K562 (cell line): ENCODE results near the gene HNMT. TPM values are rescaled to one million over a fixed set of nuclear protein-coding genes. Genes with fewer than 3 reads are reported as not detected.

ENCODE experiments used
- EGR1 ChIP-seq: fragments of 450-650 bp; conservative IDR thresholded peaks from 2 replicates; pipeline ENCODE4 v1.6.1; 2017; ENCODE audit warnings: mild to moderate bottlenecking
- ELF4 ChIP-seq: fragments of 450-650 bp; formaldehyde crosslinking; IDR thresholded peaks from 2 replicates; pipeline ENCODE4 v1.4.0; 2022; ENCODE audit warnings: missing genetic modification characterization
- KLF6 ChIP-seq: fragments of 250-450 bp; sonication (Bioruptor Pico); IDR thresholded peaks from 2 replicates; pipeline ENCODE4 v1.4.0; 2020; ENCODE audit warnings: mild to moderate bottlenecking, moderate library complexity, borderline replicate concordance
- MAFG ChIP-seq: fragments of 450-650 bp; conservative IDR thresholded peaks from 2 replicates; pipeline ENCODE4 v1.6.1; 2016; ENCODE audit warnings: missing genetic modification characterization, missing compliant biosample characterization
- SP2 ChIP-seq: IDR thresholded peaks from 2 replicates; pipeline ENCODE4 v1.6.1; 2011; ENCODE audit warnings: mild to moderate bottlenecking, low read depth, low read length, moderate library complexity; ENCODE audit not compliant: poor library complexity, severe bottlenecking; ENCODE audit errors: extremely low read depth
- SPI1 ChIP-seq: IDR thresholded peaks from 2 replicates; pipeline ENCODE4 v1.6.1; 2011; ENCODE audit warnings: low read depth, low read length, control low read depth, borderline replicate concordance
- ZC3H11A ChIP-seq: IDR thresholded peaks from 2 replicates; pipeline ENCODE4 v1.6.1; 2012; ENCODE audit warnings: low read depth, low read length, improper control_type of control experiment
- ZNF12 ChIP-seq: sonication (generic); formaldehyde crosslinking; IDR thresholded peaks from 2 replicates; pipeline ENCODE4 v1.4.0; 2020; ENCODE audit warnings: mild to moderate bottlenecking, missing genetic modification reagents
- polyA plus RNA-seq, 8 experiments: library from polyadenylated mRNA; depleted of rRNA in 4 of 8; stranded (reverse) in 5 of 8; unstranded in 3 of 8; fragments of >200 nt; fragmentation: Nextera tagmentation in 2 of 8; fragmentation: Illumina TruSeq in 1 of 8; extraction: Ambion mirVana in 2 of 8; extraction: Trizol in 1 of 8; gene quantifications; 2 replicates each; pipeline versions ENCODE4 v1.2.1 to v1.2.3, GENCODE V29; 2011 to 2014; ENCODE audit warnings: inconsistent platforms in 1 of 8, missing spikeins in 1 of 8
- total RNA-seq, 7 experiments: library from RNA; depleted of rRNA in 6 of 7; stranded (reverse); fragments of >200 nt in 6 of 7; fragmentation: Illumina TruSeq in 2 of 7; extraction: Trizol in 2 of 7; gene quantifications; 2 replicates each; pipeline versions ENCODE4 v1.2.1 to v1.2.3, GENCODE V29; 2011 to 2021; ENCODE audit warnings: low replicate concordance in 1 of 7
- TF ChIP-seq, protein P1 (sequence below): fragments of 450-650 bp; IDR thresholded peaks from 2 replicates; pipeline ENCODE4 v1.6.1; 2017; ENCODE audit warnings: antibody characterized with exemption, mild to moderate bottlenecking
- TF ChIP-seq, protein P2 (sequence below): fragments of 250-450 bp; sonication (Bioruptor Pico); IDR thresholded peaks from 2 replicates; pipeline ENCODE4 v1.5.0; 2020; ENCODE audit warnings: mild to moderate bottlenecking
- TF ChIP-seq, protein P3 (sequence below): fragments of 250-450 bp; sonication (Bioruptor Pico); IDR thresholded peaks from 2 replicates; pipeline ENCODE4 v1.4.0; 2020
- TF ChIP-seq, protein P4 (sequence below): fragments of 450-650 bp; IDR thresholded peaks from 2 replicates; pipeline ENCODE4 v1.6.1; 2016; ENCODE audit warnings: mild to moderate bottlenecking
- TF ChIP-seq, protein P5 (sequence below): fragments of 250-450 bp; sonication (Bioruptor Pico); IDR thresholded peaks from 2 replicates; pipeline ENCODE4 v1.4.0; 2020; ENCODE audit warnings: mild to moderate bottlenecking, moderate library complexity

HNMT gene
- total and polyA plus RNA-seq, 9 of the 15 experiments (the other 6 are each of a cell fraction or from before 2014, with no cell fraction given) = 3.1 to 10.9 (median 5.3) TPM

DNA sequence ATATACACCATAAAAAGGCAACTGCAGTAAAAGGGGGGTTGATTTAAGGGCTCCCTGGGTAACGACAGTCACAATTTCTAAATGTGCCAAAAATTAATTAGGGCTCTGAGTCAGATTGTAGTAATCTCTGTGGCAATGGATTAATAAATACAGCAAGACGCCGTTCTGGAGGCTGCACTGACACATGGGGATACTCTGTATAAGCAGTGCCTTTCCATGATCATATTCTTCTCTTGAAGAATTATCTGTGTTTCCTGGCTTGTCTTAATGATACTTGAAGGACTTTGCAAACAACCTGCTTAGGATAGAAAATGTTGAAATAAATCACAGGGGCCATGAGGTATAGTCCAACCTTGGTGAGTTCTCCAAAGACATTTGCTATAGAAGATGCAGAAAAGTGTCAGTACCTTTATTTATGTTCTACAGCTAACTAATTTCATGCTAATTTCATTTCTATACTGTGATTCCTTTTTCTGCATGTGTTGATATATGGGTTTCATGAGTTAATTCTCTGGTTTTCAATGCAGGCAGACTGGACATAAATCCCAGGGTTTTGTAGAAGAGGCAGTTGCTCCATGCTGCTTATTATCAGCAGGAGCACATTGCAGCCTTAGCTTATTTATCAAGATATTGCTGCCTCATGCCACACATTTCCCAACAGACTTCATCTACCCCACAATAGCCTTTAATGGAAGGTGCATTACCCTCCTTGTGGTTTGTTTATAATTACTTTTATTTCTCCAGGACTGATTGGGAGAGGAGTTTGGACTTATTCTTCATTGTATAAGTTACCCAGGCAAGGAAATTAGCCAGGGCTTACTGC, 54.8 kb downstream of the HNMT start (continued):
- TF ChIP-seq, protein P1, sequence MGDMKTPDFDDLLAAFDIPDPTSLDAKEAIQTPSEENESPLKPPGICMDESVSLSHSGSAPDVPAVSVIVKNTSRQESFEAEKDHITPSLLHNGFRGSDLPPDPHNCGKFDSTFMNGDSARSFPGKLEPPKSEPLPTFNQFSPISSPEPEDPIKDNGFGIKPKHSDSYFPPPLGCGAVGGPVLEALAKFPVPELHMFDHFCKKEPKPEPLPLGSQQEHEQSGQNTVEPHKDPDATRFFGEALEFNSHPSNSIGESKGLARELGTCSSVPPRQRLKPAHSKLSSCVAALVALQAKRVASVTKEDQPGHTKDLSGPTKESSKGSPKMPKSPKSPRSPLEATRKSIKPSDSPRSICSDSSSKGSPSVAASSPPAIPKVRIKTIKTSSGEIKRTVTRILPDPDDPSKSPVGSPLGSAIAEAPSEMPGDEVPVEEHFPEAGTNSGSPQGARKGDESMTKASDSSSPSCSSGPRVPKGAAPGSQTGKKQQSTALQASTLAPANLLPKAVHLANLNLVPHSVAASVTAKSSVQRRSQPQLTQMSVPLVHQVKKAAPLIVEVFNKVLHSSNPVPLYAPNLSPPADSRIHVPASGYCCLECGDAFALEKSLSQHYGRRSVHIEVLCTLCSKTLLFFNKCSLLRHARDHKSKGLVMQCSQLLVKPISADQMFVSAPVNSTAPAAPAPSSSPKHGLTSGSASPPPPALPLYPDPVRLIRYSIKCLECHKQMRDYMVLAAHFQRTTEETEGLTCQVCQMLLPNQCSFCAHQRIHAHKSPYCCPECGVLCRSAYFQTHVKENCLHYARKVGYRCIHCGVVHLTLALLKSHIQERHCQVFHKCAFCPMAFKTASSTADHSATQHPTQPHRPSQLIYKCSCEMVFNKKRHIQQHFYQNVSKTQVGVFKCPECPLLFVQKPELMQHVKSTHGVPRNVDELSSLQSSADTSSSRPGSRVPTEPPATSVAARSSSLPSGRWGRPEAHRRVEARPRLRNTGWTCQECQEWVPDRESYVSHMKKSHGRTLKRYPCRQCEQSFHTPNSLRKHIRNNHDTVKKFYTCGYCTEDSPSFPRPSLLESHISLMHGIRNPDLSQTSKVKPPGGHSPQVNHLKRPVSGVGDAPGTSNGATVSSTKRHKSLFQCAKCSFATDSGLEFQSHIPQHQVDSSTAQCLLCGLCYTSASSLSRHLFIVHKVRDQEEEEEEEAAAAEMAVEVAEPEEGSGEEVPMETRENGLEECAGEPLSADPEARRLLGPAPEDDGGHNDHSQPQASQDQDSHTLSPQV = peak; percentile 52; the same call in 1 of the 2 replicates
- TF ChIP-seq, protein P2, sequence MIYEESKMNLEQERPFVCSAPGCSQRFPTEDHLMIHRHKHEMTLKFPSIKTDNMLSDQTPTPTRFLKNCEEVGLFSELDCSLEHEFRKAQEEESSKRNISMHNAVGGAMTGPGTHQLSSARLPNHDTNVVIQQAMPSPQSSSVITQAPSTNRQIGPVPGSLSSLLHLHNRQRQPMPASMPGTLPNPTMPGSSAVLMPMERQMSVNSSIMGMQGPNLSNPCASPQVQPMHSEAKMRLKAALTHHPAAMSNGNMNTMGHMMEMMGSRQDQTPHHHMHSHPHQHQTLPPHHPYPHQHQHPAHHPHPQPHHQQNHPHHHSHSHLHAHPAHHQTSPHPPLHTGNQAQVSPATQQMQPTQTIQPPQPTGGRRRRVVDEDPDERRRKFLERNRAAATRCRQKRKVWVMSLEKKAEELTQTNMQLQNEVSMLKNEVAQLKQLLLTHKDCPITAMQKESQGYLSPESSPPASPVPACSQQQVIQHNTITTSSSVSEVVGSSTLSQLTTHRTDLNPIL (CRISPR knock-in tag) = no peak
- TF ChIP-seq SPI1 (no peak), SP2 (no peak), ZC3H11A (no peak), KLF6 (no peak), MAFG (peak; percentile 79), ELF4 (CRISPR knock-in tag) (no peak), ZNF12 (no peak), EGR1 (no peak)
- TF ChIP-seq, protein P3, sequence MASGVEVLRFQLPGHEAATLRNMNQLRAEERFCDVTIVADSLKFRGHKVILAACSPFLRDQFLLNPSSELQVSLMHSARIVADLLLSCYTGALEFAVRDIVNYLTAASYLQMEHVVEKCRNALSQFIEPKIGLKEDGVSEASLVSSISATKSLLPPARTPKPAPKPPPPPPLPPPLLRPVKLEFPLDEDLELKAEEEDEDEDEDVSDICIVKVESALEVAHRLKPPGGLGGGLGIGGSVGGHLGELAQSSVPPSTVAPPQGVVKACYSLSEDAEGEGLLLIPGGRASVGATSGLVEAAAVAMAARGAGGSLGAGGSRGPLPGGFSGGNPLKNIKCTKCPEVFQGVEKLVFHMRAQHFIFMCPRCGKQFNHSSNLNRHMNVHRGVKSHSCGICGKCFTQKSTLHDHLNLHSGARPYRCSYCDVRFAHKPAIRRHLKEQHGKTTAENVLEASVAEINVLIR (CRISPR knock-in tag) = no peak
- TF ChIP-seq, protein P4, sequence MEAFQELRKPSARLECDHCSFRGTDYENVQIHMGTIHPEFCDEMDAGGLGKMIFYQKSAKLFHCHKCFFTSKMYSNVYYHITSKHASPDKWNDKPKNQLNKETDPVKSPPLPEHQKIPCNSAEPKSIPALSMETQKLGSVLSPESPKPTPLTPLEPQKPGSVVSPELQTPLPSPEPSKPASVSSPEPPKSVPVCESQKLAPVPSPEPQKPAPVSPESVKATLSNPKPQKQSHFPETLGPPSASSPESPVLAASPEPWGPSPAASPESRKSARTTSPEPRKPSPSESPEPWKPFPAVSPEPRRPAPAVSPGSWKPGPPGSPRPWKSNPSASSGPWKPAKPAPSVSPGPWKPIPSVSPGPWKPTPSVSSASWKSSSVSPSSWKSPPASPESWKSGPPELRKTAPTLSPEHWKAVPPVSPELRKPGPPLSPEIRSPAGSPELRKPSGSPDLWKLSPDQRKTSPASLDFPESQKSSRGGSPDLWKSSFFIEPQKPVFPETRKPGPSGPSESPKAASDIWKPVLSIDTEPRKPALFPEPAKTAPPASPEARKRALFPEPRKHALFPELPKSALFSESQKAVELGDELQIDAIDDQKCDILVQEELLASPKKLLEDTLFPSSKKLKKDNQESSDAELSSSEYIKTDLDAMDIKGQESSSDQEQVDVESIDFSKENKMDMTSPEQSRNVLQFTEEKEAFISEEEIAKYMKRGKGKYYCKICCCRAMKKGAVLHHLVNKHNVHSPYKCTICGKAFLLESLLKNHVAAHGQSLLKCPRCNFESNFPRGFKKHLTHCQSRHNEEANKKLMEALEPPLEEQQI = no peak; the same call in 1 of the 2 replicates
- TF ChIP-seq, protein P5, sequence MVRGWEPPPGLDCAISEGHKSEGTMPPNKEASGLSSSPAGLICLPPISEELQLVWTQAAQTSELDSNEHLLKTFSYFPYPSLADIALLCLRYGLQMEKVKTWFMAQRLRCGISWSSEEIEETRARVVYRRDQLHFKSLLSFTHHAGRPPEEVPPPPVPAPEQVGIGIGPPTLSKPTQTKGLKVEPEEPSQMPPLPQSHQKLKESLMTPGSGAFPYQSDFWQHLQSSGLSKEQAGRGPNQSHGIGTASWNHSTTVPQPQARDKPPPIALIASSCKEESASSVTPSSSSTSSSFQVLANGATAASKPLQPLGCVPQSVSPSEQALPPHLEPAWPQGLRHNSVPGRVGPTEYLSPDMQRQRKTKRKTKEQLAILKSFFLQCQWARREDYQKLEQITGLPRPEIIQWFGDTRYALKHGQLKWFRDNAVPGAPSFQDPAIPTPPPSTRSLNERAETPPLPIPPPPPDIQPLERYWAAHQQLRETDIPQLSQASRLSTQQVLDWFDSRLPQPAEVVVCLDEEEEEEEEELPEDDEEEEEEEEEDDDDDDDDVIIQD = no peak
